ENCODE results near the gene KIN. TPM values are rescaled to one million over a fixed set of nuclear protein-coding genes. Genes with fewer than 3 reads are reported as not detected.

KIN gene
- total RNA-seq, 1 experiment from 2014 or later: 8.4 TPM

GRCh38 chr10:7734821-7735220, 53.0 kb downstream of the KIN start:
- Histone ChIP-seq H3K4me3 (ENCODE audit: low read depth in 2 of 2, low read length in 2 of 2) (no peak overlapping the region), H3K4me1 (ENCODE audit: control insufficient read depth, insufficient read depth, low read length) (no peaks in the 10 kb centered on the region), H3K9me3 (ENCODE audit: control insufficient read depth, insufficient read depth, low read depth, low read length) (no peaks in the 10 kb centered on the region), H3K36me3 (ENCODE audit: control insufficient read depth, insufficient read depth, low read length) (no peaks in the 10 kb centered on the region), H3K27me3 (ENCODE audit: control insufficient read depth, insufficient read depth, low read length) (no peaks in the 10 kb centered on the region), H3K27ac (ENCODE audit: low read length) (no peak overlapping the region)
- no TSS peak for BruUV-seq (replicated peaks)
- ChIA-PET CTCF (no interaction called here), POLR2A (no interaction called here)
- TF ChIP-seq TCF7L2 (IDR thresholded peaks at IDR 0.05; ENCODE audit: low read depth, low read length) (no peak), CTCF (IDR thresholded peaks at IDR 0.05) (no peak), REST (IDR thresholded peaks at IDR 0.05; ENCODE audit: insufficient read depth in 1 of 2, low read depth in 2 of 2, low read length in 1 of 2) (no peak), SIN3A (IDR thresholded peaks at IDR 0.05; ENCODE audit: borderline replicate concordance, insufficient read depth, low read depth, low read length) (no peak), POLR2AphosphoS5 (IDR thresholded peaks at IDR 0.05; ENCODE audit: low read depth, low read length) (no peak)
- ATAC-seq (no peak), DNase-seq (ENCODE audit: low read depth, low spot score) (no peak)
- intact Hi-C loops (cut with micrococcal nuclease; ENCODE audit: unreplicated experiment): no loop called here
- in situ Hi-C loops (cut with HindIII; ENCODE audit: low pct_unique_long_range_greater_than_20kb, low sequenced_read_pairs): no loop called here

- no peak overlapping the region for H3K4me3 ChIP-seq (ENCODE audit: low read depth in 2 of 2, low read length in 2 of 2)
- no peaks in the 10 kb centered on the region for H3K9me3 ChIP-seq (ENCODE audit: control insufficient read depth, insufficient read depth, low read depth, low read length)
- BruUV-seq (replicated peaks): no TSS peak
- no peak overlapping the region for H3K27ac ChIP-seq (ENCODE audit: low read length)
- no peaks in the 10 kb centered on the region for H3K27me3 ChIP-seq (ENCODE audit: control insufficient read depth, insufficient read depth, low read length)
- ChIA-PET POLR2A (no interaction called here), CTCF (no interaction called here)
- H3K36me3 ChIP-seq (ENCODE audit: control insufficient read depth, insufficient read depth, low read length): no peaks in the 10 kb centered on the region
- intact Hi-C loops (cut with micrococcal nuclease; ENCODE audit: unreplicated experiment): no loop called here
- H3K4me1 ChIP-seq (ENCODE audit: control insufficient read depth, insufficient read depth, low read length): no peaks in the 10 kb centered on the region
- TF ChIP-seq TCF7L2 (IDR thresholded peaks at IDR 0.05; ENCODE audit: low read depth, low read length) (no peak), REST (IDR thresholded peaks at IDR 0.05; ENCODE audit: insufficient read depth in 1 of 2, low read depth in 2 of 2, low read length in 1 of 2) (no peak), POLR2AphosphoS5 (IDR thresholded peaks at IDR 0.05; ENCODE audit: low read depth, low read length) (no peak), SIN3A (IDR thresholded peaks at IDR 0.05; ENCODE audit: borderline replicate concordance, insufficient read depth, low read depth, low read length) (no peak), CTCF (IDR thresholded peaks at IDR 0.05) (no peak)
- in situ Hi-C loops (cut with HindIII; ENCODE audit: low pct_unique_long_range_greater_than_20kb, low sequenced_read_pairs): no loop called here
- ATAC-seq (no peak), DNase-seq (ENCODE audit: low read depth, low spot score) (no peak)
Measured at GRCh38 chr10:7722927-7723529, 64.8 kb downstream of the KIN start.

All from Panc1 (cell line).